ENCODE data around the gene RPL12.

- TF ChIP-seq USF2 (IDR thresholded peaks at IDR 0.05) (no peak), BHLHE40 (IDR thresholded peaks at IDR 0.05; ENCODE audit: low read depth, low read length) (no peak), CTCF (IDR thresholded peaks at IDR 0.05) (no peak), FOXS1 (CRISPR knock-in tag; IDR thresholded peaks at IDR 0.05) (no peak), ZFP36 (IDR thresholded peaks at IDR 0.05; ENCODE audit: borderline replicate concordance, partially characterized antibody) (no peak), CEBPB (IDR thresholded peaks at IDR 0.05) (no peak)
Observed at GRCh38 chr9:127492616-127493015, 41.4 kb upstream of the RPL12 start.

Data from A549 (cell line).